Kidney (tissue), 14 donors: ENCODE data around the gene MRPL45. TPM values are rescaled to one million over a fixed set of nuclear protein-coding genes. Genes with fewer than 3 reads are reported as not detected.
A peak's percentile ranks its signal among the peaks of the same experiment; 100 is the strongest.

ENCODE experiments used
- DNase-seq, 5 donors: peaks; one replicate each; pipeline ENCODE4 v3.0.0-alpha.2; 2013 to 2020
- FAIRE-seq: peaks from 2 replicates; lab custom pipeline; 2012; peaks lifted over from hg19 to GRCh38; lab: Jason Lieb, UNC
- H3K27ac ChIP-seq, 2 donors: one replicate each; pipeline ENCODE4 v1.7.0; 2013; ENCODE audit warnings: low read depth in 2 of 2, low read length in 2 of 2, inconsistent platforms in 1 of 2
- H3K27me3 ChIP-seq: one replicate; pipeline ENCODE4 v1.7.1; 2013; ENCODE audit warnings: low read length, inconsistent platforms; ENCODE audit not compliant: control insufficient read depth, insufficient read depth
- H3K36me3 ChIP-seq, 3 donors: one replicate each; pipeline versions ENCODE4 v1.7.0 to v1.7.1; 2013; ENCODE audit warnings: low read length in 3 of 3, control low read depth in 1 of 3, inconsistent platforms in 1 of 3; ENCODE audit not compliant: insufficient read depth in 3 of 3, control insufficient read depth in 2 of 3
- H3K4me1 ChIP-seq, 3 donors: one replicate each; pipeline versions ENCODE4 v1.7.0 to v1.7.1; 2013; ENCODE audit warnings: low read length in 3 of 3, inconsistent platforms in 1 of 3, low read depth in 1 of 3; ENCODE audit not compliant: control insufficient read depth in 2 of 3, insufficient read depth in 2 of 3
- H3K4me3 ChIP-seq, 3 donors: one replicate each; pipeline versions ENCODE4 v1.7.0 to v1.8.1; 2013; ENCODE audit warnings: low read length in 3 of 3, control low read depth in 1 of 3, inconsistent platforms in 1 of 3
- H3K9ac ChIP-seq, 3 donors: one replicate each; pipeline versions ENCODE4 v1.7.0 to v1.7.1; 2013; ENCODE audit warnings: low read length in 3 of 3, control low read depth in 1 of 3, inconsistent platforms in 1 of 3
- H3K9me3 ChIP-seq, 3 donors: one replicate each; pipeline versions ENCODE4 v1.7.0 to v1.7.1; 2013; ENCODE audit warnings: low read length in 3 of 3, control low read depth in 1 of 3, inconsistent platforms in 1 of 3; ENCODE audit not compliant: control insufficient read depth in 2 of 3, insufficient read depth in 1 of 3
- intact Hi-C: fragments of 100-400 bp; cut with DNase I; formaldehyde crosslinking; loops from one replicate; pipeline ENCODE4 v1.11.1; 2022
- polyA plus RNA-seq: library from polyadenylated mRNA; stranded (reverse); fragments of 350-450 nt; fragmentation: Illumina TruSeq; extraction: RNeasy Lipid Tissue Mini Kit (QIAGEN cat#74804); gene quantifications from one replicate; pipeline ENCODE4 v1.2.3, GENCODE V29; 2014; ENCODE audit warnings: low read depth, low replicate concordance; ENCODE audit not compliant: insufficient read depth
- total RNA-seq: library from RNA; stranded (reverse); fragmentation: NEBNext Ultra II Directional; extraction: Animal tissue kit (Norgen Biotek cat#: 25700); gene quantifications from one replicate; pipeline ENCODE4 v1.2.1, GENCODE V29; 2021
- TF ChIP-seq, protein P1 (sequence below): IDR thresholded peaks from 3 replicates; pipeline ENCODE4 v1.5.1; 2012; ENCODE audit warnings: mild to moderate bottlenecking, moderate library complexity, borderline replicate concordance; ENCODE audit not compliant: insufficient read depth; ENCODE audit errors: extremely low read depth
- donor health status: control.
- donor health status: control.
- donor health status: control.
- donor health status: control.
- donor health status: control.
- donor health status: DM: yes; HTN: yes; CAD: no.
- donor health status: Normal renal cell carcinoma (clear cell type).

Gene MRPL45
- total and polyA plus RNA-seq, 2 donors from 2014 or later = 28.0 to 45.9 TPM

DNA sequence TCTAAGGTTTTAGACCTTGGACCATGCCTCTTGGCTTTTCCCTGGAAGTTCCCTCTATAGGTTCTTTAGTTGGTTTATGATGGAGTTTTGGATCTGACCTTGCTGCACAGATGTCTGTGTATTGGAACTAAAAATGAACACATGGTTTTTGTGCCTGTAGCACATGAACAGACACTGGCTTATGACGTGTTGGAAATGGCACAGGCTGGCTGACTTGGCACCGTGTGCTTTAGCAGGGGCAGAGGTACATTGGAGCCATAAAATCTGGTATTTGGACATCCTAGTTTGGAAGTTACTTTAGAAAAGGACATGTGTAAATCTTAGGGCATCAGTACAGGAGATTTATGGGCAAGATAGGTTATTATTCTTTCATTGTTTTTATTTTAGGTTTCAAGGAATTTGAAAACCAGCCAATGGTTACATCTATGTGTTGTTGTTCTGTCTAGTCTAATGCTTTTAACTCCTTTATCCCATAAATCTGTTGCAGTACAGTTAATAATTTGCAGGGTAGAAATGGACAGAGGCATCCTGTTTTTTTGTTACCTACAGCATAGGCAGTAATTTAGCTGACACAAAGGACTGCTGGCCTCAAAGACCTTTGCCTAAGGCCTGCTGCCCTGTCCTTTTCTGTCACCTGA lies 60.6 kb downstream of the MRPL45 start:
- Histone ChIP-seq H3K4me3 (peak overlapping the region in 1 of 3 donors; percentile 14), H3K9me3 (no peaks in the 10 kb centered on the region), H3K36me3 (peaks cover 0 to 2% (median 0%) of the 10 kb centered on the region in 3 donors), H3K4me1 (peaks cover 0 to 36% (median 34%) of the 10 kb centered on the region in 3 donors), H3K9ac (no peak overlapping the region), H3K27ac (peak overlapping the region; percentile 18 to 28), H3K27me3 (no peaks in the 10 kb centered on the region)
- DNase-seq (peak in 2 of 5 donors; percentile 36 to 50), FAIRE-seq (no peak)
- intact Hi-C loops = no loop called here
- TF ChIP-seq, protein P1, sequence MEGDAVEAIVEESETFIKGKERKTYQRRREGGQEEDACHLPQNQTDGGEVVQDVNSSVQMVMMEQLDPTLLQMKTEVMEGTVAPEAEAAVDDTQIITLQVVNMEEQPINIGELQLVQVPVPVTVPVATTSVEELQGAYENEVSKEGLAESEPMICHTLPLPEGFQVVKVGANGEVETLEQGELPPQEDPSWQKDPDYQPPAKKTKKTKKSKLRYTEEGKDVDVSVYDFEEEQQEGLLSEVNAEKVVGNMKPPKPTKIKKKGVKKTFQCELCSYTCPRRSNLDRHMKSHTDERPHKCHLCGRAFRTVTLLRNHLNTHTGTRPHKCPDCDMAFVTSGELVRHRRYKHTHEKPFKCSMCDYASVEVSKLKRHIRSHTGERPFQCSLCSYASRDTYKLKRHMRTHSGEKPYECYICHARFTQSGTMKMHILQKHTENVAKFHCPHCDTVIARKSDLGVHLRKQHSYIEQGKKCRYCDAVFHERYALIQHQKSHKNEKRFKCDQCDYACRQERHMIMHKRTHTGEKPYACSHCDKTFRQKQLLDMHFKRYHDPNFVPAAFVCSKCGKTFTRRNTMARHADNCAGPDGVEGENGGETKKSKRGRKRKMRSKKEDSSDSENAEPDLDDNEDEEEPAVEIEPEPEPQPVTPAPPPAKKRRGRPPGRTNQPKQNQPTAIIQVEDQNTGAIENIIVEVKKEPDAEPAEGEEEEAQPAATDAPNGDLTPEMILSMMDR = no peak

DNA sequence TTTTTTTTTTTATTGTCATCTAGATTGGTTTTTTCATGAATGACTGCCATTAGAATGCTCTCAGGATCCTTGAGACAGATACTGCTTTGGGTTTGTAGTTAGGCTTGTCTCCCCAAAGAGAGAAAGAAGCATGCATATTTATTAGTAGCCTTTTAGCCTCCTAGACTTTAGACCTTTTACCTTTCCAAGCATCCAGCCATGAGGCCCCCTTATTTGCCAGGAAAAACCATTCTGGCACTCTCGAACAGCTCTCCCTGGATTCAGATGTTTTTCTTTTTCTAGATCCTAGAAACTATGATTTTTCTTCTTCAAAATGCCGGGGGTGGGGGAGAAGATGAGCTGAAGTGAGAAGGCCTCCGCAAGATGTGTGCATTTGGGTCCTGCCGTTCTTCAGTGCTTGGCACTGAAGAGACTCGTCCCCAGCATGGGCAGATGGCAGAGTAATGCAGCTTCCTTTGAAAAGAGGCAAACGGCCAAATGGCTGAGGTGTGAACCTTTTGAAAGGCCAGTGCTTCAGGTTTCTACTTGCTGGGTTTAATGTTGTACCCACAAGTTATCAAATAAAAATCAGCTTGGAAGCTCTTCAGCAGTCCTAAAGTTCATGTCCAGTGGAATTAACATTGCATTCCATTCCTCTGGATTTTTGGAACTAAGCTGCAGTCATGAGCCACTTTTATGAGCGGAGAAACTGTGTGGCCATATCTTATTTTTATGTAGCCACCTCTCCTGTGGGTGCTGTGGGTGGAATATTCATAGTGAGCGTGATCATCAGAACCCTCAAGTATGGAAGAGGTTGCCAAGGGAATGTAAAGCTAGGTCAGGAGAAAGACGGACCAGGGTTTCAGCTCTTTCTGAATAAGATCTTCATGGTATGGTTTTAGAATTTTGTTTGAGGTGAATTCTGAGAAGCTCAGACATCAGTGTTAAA lies 61.9 kb downstream of the MRPL45 start:
- Histone ChIP-seq H3K27me3 (no peaks in the 10 kb centered on the region), H3K36me3 (peaks cover 0 to 5% (median 2%) of the 10 kb centered on the region in 3 donors), H3K4me1 (peaks cover 0 to 34% (median 28%) of the 10 kb centered on the region in 3 donors), H3K27ac (peak overlapping the region in 1 of 2 donors; percentile 28), H3K9ac (no peak overlapping the region), H3K9me3 (no peaks in the 10 kb centered on the region), H3K4me3 (peak overlapping the region in 1 of 3 donors; percentile 2)
- FAIRE-seq (no peak), DNase-seq (no peak)
- TF ChIP-seq, protein P1 = no peak
- intact Hi-C loops = no loop called here

- Histone ChIP-seq H3K36me3 (peaks cover 0 to 13% (median 12%) of the 10 kb centered on the region in 3 donors), H3K9me3 (no peaks in the 10 kb centered on the region), H3K27ac (no peak overlapping the region), H3K9ac (no peak overlapping the region), H3K27me3 (no peaks in the 10 kb centered on the region), H3K4me3 (no peak overlapping the region), H3K4me1 (peaks cover 0 to 27% (median 23%) of the 10 kb centered on the region in 3 donors)
- intact Hi-C loops = no loop called here
- TF ChIP-seq, protein P1 = no peak
- no peak for FAIRE-seq
- no peak for DNase-seq
Observed at GRCh38 chr17:38361694-38362465, 64.9 kb downstream of the MRPL45 start.
